Measurements from ENCODE around the gene HTR1D.

DNA sequence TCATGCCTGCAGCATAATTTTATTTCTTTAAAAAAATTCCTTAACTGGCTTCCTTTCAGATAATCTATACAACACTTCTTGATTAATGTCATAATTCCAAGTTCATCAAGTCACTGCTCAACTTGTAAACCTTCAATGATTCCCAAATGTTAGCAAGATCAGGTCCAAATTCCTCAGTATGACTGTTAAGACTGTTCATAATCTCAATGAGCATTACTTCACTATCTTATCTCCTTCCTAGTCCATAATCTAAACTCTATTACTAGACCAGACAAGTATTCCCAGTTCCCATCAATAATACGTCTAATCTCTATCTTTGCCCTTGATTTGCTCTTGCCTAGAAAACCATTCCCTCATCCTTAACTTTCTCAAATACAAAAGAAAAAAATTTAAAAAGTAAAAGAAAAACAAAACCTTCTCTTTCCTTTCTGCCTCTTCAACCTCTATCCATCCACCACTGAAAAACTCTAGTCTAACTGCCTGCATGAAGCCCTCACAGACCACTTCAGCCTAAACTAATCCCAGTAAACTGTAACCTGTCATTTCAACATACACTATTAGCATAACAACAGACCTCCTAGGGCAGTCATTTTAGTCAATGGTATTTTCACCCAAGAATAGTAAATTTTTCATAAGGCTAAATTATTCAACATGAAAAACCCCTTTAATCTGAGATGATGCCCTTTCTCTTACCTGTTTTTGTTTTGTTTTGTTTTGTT lies 64.2 kb downstream of the HTR1D start:
- TF ChIP-seq, protein P1, sequence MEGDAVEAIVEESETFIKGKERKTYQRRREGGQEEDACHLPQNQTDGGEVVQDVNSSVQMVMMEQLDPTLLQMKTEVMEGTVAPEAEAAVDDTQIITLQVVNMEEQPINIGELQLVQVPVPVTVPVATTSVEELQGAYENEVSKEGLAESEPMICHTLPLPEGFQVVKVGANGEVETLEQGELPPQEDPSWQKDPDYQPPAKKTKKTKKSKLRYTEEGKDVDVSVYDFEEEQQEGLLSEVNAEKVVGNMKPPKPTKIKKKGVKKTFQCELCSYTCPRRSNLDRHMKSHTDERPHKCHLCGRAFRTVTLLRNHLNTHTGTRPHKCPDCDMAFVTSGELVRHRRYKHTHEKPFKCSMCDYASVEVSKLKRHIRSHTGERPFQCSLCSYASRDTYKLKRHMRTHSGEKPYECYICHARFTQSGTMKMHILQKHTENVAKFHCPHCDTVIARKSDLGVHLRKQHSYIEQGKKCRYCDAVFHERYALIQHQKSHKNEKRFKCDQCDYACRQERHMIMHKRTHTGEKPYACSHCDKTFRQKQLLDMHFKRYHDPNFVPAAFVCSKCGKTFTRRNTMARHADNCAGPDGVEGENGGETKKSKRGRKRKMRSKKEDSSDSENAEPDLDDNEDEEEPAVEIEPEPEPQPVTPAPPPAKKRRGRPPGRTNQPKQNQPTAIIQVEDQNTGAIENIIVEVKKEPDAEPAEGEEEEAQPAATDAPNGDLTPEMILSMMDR (conservative IDR thresholded peaks at IDR 0.05; ENCODE audit: low read length) = no peak
- TF ChIP-seq EZH2phosphoT487 (IDR thresholded peaks at IDR 0.05; ENCODE audit: borderline replicate concordance) = no peak

All from Loucy (cell line).